ENCODE measurements around the gene BUB1. TPM values are rescaled to one million over a fixed set of nuclear protein-coding genes. Genes with fewer than 3 reads are reported as not detected.
"Not testable (repeated sequence)": the region's sequence is repeated elsewhere in the genome, so short reads cannot be mapped to it uniquely, and the experiment has no call there.

The BUB1 gene
- polyA plus RNA-seq, 2 of the 4 experiments (the other 2 are of a cell fraction), result 36.9 to 65.5 TPM

- H3K4me2 ChIP-seq; POLR2A ChIA-PET; DNase-seq (ENCODE audit: low read depth in 1 of 2, low spot score in 1 of 2); H3K4me1 ChIP-seq; CTCF ChIA-PET; H3K9me3 ChIP-seq; H3K4me3 ChIP-seq; H3K27ac ChIP-seq; FAIRE-seq: not testable (repeated sequence)
- 46% methylated on average over 2 of the region's 9 CpGs for WGBS (ENCODE audit: missing lambda C conversion rate)
- ATAC-seq, result peak; percentile 64 to 72; a peak in 5 of 6 replicates
Observed at GRCh38 chr2:110619326-110619939, 58.4 kb downstream of the BUB1 start.

DNA sequence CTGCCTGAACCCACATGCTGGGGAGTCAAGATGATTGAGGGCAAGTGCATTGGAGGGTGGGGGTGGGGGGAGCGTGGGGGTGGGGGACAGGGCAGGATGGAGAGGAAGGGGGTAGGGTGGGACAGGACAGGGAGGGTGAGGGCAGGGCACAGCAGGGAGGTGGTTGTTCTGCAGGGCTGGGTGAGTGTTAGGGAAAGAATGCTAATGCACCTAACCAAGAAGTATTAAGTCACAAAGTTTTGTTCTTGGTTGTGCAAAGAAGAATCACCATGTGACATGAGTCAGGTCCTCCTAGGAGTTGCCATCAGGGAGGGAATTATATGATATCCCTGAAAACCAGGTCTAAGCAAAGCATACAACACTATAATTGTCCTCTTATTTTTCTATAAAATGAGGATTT, 63.9 kb downstream of the BUB1 start:
- no CpG with 5 or more reads among the region's 1 CpG for WGBS (ENCODE audit: missing lambda C conversion rate)
- ATAC-seq; H3K4me1 ChIP-seq; H3K27ac ChIP-seq; DNase-seq (ENCODE audit: low read depth in 1 of 2, low spot score in 1 of 2); H3K4me2 ChIP-seq; H3K4me3 ChIP-seq; FAIRE-seq; H3K9me3 ChIP-seq; POLR2A ChIA-PET; CTCF ChIA-PET: not testable (repeated sequence)

- CTCF ChIA-PET; DNase-seq (ENCODE audit: low read depth in 1 of 2, low spot score in 1 of 2); POLR2A ChIA-PET; H3K27ac ChIP-seq; H3K4me1 ChIP-seq; H3K9me3 ChIP-seq; FAIRE-seq: not testable (repeated sequence)
- Histone ChIP-seq H3K4me2 (peak overlapping the region; percentile 51; the same call in 2 of the 3 replicates), H3K4me3 (peak overlapping the region; percentile 35)
- WGBS (ENCODE audit: missing lambda C conversion rate), result 0% methylated on average over 1 of the region's 94 CpGs
- peak; percentile 66 to 79 for ATAC-seq
Observed at GRCh38 chr2:110610613-110611250, 67.1 kb downstream of the BUB1 start.

DNA sequence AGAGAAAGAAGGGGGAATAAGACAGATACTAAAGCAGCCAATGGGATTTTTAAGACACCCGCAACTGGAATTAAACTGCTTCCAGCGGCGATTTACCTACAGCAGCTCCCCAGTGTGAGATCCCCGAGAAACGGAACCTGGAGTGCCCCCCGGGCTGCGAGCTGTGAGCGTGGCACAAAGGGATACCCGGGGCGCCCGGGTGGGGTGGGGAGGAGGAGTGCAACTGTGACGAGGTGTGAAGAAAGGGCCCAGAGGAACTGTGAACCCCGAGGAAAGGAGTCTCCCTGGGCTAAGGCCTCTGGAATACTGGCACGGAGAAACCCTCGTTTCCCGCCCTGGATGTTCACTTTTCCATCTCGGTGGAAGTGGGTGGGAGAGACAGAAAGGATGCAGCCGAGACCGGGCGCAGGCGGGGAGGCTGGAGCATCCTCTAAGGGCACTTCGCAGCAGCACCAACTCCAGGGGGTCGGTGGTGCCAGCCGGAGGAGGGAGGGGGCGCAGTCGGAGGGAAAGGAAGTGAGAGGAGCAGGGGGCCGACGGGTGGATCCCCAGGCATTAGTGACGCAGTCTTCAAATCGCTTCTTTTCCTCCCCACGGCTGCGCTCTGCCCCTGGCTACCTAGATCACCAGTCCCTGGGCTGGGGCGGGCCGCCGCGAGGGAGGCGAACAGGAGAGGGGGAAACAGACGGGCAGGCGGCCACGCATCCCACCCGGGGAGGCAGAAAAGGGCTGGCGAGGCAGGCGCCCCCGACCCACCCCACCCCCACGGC, 67.8 kb downstream of the BUB1 start:
- H3K4me1 ChIP-seq; CTCF ChIA-PET; POLR2A ChIA-PET; FAIRE-seq; DNase-seq (ENCODE audit: low read depth in 1 of 2, low spot score in 1 of 2); H3K9me3 ChIP-seq; H3K27ac ChIP-seq: not testable (repeated sequence)
- 2% methylated on average over 10 of the region's 45 CpGs for WGBS (ENCODE audit: missing lambda C conversion rate)
- Histone ChIP-seq H3K4me2 (peak overlapping the region; percentile 51; the same call in 2 of the 3 replicates), H3K4me3 (peak overlapping the region; percentile 35; the same call in 1 of the 3 replicates)
- ATAC-seq, result peak; percentile 74 to 81

GRCh38 chr2:110608788-110609502, 68.9 kb downstream of the BUB1 start:
- H3K4me2 ChIP-seq; FAIRE-seq; POLR2A ChIA-PET; DNase-seq (ENCODE audit: low read depth in 1 of 2, low spot score in 1 of 2); H3K27ac ChIP-seq; ATAC-seq; CTCF ChIA-PET; H3K4me3 ChIP-seq; H3K9me3 ChIP-seq; H3K4me1 ChIP-seq: not testable (repeated sequence)
- WGBS (ENCODE audit: missing lambda C conversion rate), result no CpG with 5 or more reads among the region's 8 CpGs

- POLR2A ChIA-PET; ATAC-seq; H3K4me3 ChIP-seq; FAIRE-seq; H3K4me2 ChIP-seq; H3K4me1 ChIP-seq; DNase-seq (ENCODE audit: low read depth in 1 of 2, low spot score in 1 of 2); H3K9me3 ChIP-seq; CTCF ChIA-PET; H3K27ac ChIP-seq: not testable (repeated sequence)
- 48% methylated on average over 4 of the region's 12 CpGs for WGBS (ENCODE audit: missing lambda C conversion rate)
Observed at GRCh38 chr2:110605057-110605456, 72.8 kb downstream of the BUB1 start.

GRCh38 chr2:110603917-110604591, 73.8 kb downstream of the BUB1 start:
- FAIRE-seq; POLR2A ChIA-PET; H3K4me3 ChIP-seq; CTCF ChIA-PET; H3K27ac ChIP-seq; H3K4me2 ChIP-seq; ATAC-seq; H3K9me3 ChIP-seq; DNase-seq (ENCODE audit: low read depth in 1 of 2, low spot score in 1 of 2); H3K4me1 ChIP-seq: not testable (repeated sequence)
- WGBS (ENCODE audit: missing lambda C conversion rate), result 67% methylated on average over 1 of the region's 8 CpGs

GRCh38 chr2:110602139-110602538, 75.7 kb downstream of the BUB1 start:
- FAIRE-seq; H3K9me3 ChIP-seq; DNase-seq (ENCODE audit: low read depth in 1 of 2, low spot score in 1 of 2); H3K4me1 ChIP-seq; CTCF ChIA-PET; POLR2A ChIA-PET; H3K4me3 ChIP-seq; H3K4me2 ChIP-seq; H3K27ac ChIP-seq: not testable (repeated sequence)
- WGBS (ENCODE audit: missing lambda C conversion rate), result 66% methylated on average over 6 of the region's 9 CpGs
- ATAC-seq, result peak; percentile 43 to 64; a peak in 4 of 6 replicates

DNA sequence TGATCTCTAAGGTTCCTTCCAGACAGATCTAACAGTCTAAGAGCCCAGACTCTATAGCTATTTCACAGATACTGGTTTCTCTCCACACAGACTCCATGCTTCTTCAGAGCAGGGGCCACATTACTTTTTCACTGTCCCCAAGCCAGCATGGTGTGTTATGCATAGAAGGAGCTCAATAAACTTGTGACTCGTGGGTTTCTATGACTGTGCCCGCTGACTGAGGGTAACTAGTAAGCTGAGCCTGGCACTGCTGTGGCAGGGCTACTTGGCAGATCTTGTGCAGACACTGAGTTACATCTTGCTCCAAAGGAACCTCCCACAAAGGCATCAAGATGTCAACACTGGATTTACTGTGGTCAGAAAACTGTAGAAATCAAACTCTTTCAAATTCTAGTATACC, 85.9 kb downstream of the BUB1 start:
- FAIRE-seq, result not testable (repeated sequence)
- ATAC-seq, result peak in 1 of 2 experiments; percentile 24; a peak in 1 of 6 replicates

DNA sequence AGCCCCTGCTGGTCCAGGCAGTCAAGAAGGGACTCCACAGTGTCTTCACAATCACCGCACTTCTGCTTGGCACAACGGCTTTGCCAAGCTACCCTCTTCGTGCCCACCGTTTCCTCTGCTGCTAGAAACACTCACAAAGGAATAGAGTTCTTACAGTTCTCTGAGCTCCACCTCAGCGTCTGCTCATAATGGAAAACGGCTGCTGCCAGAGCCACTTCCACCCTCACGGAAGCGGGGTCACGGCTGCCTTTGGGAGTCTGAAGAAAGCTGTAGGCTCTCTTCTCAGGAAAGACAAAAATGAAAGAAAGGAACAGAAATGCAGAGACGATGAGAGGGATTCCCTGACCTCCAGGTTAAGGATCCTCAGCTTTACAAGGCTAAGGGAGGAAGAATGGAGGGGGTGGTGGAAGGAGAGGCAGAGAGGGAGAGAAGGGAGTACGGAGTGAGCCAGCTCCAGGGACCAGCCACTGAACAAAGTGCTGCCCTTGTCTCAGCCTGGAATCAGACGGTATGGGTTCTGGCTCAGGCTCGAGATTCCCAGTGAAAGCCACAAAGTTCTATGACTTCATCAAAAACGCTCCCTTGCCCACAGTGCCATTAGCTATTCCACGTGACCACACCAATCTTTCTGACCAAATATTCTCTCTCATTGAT, 88.1 kb downstream of the BUB1 start:
- POLR2A ChIA-PET; CTCF ChIA-PET; H3K4me1 ChIP-seq; FAIRE-seq; DNase-seq (ENCODE audit: low read depth in 1 of 2, low spot score in 1 of 2); H3K9me3 ChIP-seq; H3K4me3 ChIP-seq; H3K4me2 ChIP-seq; H3K27ac ChIP-seq: not testable (repeated sequence)
- ATAC-seq, result 0 out of 6 replicates have a peak, but pooled peaks of 1 of the 2 experiments have one; percentile 30
- no CpG with 5 or more reads among the region's 15 CpGs for WGBS (ENCODE audit: missing lambda C conversion rate)

More for the DNA sequence above, 85.9 kb downstream of the BUB1 start:
- POLR2A ChIA-PET; H3K27ac ChIP-seq; CTCF ChIA-PET; H3K9me3 ChIP-seq; H3K4me3 ChIP-seq; DNase-seq (ENCODE audit: low read depth in 1 of 2, low spot score in 1 of 2); H3K4me2 ChIP-seq; H3K4me1 ChIP-seq: not testable (repeated sequence)
- WGBS (ENCODE audit: missing lambda C conversion rate), result no CpG with 5 or more reads among the region's 2 CpGs

All from A549 (cell line).